Retinal pigment epithelial cell (primary cell): ENCODE results near the gene MYLK.

Source experiments
- DNase-seq: peaks from one replicate; pipeline ENCODE4 v3.0.0-alpha.2; 2010; ENCODE audit warnings: low read depth
- H3K4me3 ChIP-seq: 2 replicates; pipeline ENCODE4 v1.5.1; 2011; ENCODE audit warnings: mild to moderate bottlenecking, low read length, control low read depth, moderate library complexity
- CTCF ChIP-seq: conservative IDR thresholded peaks from 2 replicates; pipeline ENCODE4 v1.5.1; 2011; ENCODE audit warnings: low read depth, low read length, control low read depth, inconsistent platforms

The MYLK gene

DNA sequence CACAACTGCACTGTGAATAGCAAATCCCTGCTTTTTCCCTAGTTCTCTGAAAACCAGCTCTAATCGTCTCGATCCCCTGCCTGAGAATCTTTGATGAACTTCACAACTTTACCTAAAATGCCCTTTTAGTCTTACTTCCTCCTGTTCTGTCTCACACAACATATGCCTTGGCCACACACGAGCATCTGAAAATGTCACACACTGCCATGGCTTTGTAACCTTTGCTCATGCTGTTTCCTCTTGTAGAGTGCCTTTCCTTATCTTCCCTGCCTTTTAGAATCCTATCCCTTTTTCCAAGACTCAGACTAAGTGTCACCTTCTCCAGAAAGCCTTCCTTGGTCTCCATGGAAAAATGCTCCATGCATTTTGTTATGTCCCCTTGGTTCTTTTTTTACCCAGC lies 227.9 kb downstream of the MYLK start:
- no peak for DNase-seq
- no peak overlapping the region for H3K4me3 ChIP-seq
- no peak for TF ChIP-seq CTCF

GRCh38 chr3:123655400-123655799 lies 228.7 kb downstream of the MYLK start:
- no peak overlapping the region for H3K4me3 ChIP-seq
- TF ChIP-seq CTCF: no peak
- DNase-seq: no peak

DNA sequence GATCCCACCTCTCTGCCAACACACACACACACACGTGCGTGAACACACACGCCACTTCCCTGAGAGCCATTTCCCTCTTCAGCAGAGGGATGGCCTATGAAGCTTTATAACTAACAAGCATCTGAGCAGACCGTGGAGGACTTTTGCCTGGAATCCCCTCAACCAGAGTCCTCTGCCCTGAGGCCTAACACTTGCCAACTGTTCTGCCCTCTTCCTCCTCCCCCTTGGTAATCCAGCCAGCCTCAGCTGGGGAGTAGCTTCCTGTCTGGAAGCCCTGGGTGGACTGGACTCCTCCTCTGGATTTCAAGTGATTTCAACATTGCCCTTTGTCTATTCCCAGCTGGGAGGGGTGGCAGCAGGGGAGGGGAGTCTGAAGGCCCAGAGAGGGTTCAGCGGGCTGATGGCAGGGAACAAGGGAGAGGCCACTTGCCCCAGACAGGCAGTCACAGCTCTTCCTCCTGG lies 230.9 kb downstream of the MYLK start:
- DNase-seq: peak; percentile 36
- TF ChIP-seq CTCF: no peak
- H3K4me3 ChIP-seq: no peak overlapping the region

GRCh38 chr3:123652342-123652984 lies 231.7 kb downstream of the MYLK start:
- TF ChIP-seq CTCF: peak; percentile 94
- no peak overlapping the region for H3K4me3 ChIP-seq
- no peak for DNase-seq

- peak; percentile 3 for TF ChIP-seq CTCF
- H3K4me3 ChIP-seq: no peak overlapping the region
- DNase-seq: no peak
Measured at GRCh38 chr3:123651449-123652341, 232.4 kb downstream of the MYLK start.

DNA sequence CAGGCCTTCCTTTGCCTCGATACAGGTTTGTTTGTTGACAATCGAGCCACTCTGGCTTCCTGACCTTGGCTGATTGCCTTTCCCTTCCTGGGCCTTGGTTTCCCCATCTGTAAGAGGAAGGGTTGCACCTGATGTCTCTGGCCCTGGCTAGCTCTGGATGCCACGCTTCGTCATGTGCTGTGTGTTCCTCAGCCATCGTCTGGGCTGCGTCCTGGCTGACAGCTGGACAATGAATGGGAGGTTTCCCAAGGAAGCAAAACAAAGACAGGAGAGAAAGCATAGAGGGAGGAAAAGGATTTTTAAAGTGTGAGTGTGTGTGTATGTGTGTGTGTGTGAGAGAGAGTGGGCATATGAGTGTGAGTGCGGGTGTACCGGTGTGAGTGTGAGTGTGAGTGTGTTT lies 234.0 kb downstream of the MYLK start:
- H3K4me3 ChIP-seq: no peak overlapping the region
- no peak for TF ChIP-seq CTCF
- DNase-seq: no peak
